Subcutaneous adipose tissue (tissue), 4 donors: ENCODE measurements around the gene TCP11L1. TPM values are rescaled to one million over a fixed set of nuclear protein-coding genes. Genes with fewer than 3 reads are reported as not detected.

Source experiments
- total RNA-seq, 4 donors: library from RNA; depleted of rRNA; stranded (reverse); fragments of >200 nt; gene quantifications; one replicate each; pipeline ENCODE4 v1.1.0, GENCODE V29; 2016
- TF ChIP-seq, protein P1 (sequence below): fragments of 450-650 bp; IDR thresholded peaks from one replicate; pipeline ENCODE4 v1.5.1; 2016; ENCODE audit warnings: low read depth, mild to moderate bottlenecking, control low read depth, antibody characterized with exemption, moderate library complexity

The TCP11L1 gene
- total RNA-seq, 4 donors from 2014 or later, result 25.2 to 31.1 (median 28.6) TPM

DNA sequence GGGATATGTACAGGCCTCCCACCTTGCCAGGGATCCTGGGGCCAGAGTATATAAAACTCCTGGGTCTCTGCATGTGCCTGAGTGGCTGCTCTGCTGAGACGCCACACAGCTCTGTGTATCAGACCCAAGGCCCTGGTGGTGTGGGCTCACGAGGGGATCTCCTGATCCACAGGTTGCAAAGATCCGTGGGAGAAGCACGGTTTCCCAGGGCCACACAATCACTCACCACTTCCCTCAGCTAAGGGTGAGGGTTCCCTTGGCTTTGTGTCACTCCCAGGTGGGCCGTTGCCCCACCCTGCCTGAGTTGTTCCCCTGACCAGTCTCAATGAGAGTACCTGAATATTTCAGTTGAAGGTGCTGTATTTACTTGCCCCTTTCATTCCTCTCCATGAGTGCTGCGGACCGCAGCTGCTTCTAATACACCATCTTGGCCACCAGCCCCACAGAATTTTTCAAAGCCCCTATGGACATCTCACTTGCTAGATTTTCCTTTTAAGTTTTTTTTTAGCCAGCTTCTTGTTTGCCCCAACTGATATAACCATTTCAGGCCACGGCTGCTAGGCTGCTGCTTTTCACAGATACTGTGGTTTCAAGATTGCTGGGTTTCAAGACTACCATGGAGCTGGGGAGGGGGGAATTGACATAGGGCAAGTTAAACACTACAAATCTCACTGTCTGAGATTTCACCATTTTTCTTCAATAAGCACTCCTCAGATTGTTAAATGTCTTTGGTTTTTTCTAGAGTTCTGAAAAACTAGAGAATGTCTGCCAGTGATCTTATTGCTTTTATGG is 37.4 kb upstream of the TCP11L1 start:
- TF ChIP-seq, protein P1, sequence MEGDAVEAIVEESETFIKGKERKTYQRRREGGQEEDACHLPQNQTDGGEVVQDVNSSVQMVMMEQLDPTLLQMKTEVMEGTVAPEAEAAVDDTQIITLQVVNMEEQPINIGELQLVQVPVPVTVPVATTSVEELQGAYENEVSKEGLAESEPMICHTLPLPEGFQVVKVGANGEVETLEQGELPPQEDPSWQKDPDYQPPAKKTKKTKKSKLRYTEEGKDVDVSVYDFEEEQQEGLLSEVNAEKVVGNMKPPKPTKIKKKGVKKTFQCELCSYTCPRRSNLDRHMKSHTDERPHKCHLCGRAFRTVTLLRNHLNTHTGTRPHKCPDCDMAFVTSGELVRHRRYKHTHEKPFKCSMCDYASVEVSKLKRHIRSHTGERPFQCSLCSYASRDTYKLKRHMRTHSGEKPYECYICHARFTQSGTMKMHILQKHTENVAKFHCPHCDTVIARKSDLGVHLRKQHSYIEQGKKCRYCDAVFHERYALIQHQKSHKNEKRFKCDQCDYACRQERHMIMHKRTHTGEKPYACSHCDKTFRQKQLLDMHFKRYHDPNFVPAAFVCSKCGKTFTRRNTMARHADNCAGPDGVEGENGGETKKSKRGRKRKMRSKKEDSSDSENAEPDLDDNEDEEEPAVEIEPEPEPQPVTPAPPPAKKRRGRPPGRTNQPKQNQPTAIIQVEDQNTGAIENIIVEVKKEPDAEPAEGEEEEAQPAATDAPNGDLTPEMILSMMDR, result no peak

DNA sequence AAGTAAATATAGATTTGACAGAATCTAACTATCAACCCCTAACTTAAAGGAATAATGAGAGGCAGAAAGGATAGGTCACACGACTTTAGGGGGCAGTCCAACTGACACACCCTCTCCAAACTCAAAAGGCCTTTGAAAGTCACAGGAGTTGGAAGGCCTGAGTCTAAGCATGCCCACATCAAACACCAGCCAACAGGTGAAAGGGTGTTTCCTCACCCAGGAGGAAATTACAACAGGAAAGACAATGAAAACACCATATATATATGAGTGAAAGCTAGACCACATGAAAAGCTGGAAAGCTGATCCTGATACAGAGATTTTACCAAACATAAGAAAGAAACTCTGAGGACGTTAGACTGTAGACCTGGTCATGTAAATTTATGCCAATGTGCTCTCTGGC is 34.2 kb upstream of the TCP11L1 start:
- TF ChIP-seq, protein P1, result no peak

DNA sequence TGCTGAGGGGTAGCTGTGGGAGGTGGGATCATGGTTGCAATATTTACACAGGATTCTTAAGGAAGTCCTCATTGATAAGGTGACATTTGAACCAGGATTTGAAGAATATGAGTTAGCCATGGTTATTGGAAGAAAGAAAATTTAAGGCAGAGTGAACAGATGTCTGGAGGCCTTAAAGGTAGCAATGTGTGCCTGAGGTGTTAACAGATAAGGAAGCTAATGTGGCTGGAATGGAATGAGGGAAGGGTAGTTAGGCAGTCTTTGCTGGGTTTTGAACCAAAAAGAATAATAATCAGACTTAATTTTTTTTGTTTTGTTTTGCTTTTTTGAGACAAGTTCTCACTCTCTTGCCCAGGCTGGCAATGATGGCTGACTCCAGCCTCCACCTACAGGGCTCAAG is 33.4 kb upstream of the TCP11L1 start:
- TF ChIP-seq, protein P1, result no peak

DNA sequence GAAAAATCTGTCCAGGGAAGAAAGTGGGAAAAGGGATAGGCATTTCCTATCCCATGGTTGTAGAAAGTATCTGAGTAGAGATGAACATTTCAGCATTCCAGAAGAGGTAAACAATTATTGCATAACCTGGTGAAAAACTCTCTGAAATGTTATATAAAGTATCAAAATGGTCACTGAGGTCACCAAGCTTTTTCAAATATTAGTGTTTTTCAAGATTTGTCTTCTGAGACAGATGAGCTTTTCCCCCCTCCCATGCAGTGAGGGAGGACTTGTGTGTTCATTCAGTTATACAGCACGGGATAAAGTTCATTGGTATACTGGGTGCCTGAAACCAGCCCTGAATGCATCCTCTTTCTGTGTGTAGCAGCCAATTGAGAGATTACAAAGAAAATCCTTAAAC is 25.6 kb upstream of the TCP11L1 start:
- TF ChIP-seq, protein P1, result no peak

DNA sequence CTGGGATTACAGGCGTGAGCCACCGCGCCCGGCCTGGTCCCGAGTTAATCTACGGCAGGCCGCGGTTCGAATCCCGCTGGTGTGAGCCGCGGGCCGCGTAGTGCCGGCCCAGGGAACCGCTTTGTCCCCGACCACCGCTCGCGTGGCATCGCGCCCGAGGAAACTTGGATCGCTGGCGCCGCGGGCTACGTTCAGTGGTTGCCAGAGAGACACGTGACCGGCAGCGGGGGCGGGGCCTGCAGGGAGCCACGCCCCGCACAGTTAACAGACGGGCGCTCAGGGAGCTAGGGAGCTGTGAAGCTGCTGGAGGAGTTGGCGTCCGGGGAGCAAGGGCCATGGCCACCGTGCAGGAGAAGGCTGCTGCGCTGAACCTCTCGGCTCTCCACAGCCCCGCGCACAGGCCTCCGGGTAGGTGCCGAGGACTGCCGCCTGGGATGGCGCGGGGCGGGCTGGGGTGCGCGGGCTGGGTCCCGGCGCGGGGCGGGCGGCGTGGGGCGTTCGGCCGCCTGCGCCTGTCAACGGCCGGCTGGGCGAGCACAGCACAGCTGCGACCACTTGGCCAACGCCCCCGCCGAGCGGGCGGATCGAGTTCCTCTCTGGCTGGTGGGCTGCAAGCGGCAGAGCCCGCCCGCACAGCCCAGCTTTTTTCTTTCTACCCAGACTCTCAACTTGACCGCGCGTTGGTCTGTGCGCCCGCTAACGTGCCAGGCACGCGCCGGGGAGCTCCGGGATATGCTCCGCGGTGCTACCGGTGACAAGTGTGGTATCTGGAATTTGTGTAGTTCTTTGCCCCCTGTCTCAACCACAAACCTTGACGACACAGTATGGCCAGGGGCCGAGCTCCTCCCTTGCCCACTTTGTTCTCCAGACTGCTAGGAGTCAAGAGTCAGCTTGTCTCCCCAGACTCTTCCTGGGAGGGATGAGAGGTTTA is 23.5 kb upstream of the TCP11L1 start, which contains the start of gene DEPDC7:
Gene DEPDC7 (plus strand): TSS at position 258 of the 931 bp plus-strand sequence. CDS start 78 bp downstream, at position 336.
- TF ChIP-seq, protein P1, result no peak

DNA sequence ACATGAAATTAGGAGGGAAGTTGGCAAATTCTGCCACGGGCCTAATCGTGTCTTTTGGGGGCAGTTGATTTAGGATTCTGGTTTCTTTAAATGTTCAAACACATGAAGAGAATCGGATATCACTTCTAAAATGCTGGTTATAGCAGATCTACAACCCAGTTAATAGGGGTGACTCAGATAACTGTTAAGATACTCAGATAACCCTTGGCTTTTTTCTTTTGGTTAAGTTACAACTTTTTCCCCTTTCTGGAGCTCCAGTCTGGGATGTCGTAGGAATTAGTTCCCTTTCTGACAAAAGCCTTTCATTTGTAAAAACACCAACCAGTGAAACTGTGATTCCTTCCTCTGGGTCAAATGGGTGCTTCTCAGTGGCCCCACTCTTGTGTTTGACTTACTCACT is 22.7 kb upstream of the TCP11L1 start:
- TF ChIP-seq, protein P1, result no peak

DNA sequence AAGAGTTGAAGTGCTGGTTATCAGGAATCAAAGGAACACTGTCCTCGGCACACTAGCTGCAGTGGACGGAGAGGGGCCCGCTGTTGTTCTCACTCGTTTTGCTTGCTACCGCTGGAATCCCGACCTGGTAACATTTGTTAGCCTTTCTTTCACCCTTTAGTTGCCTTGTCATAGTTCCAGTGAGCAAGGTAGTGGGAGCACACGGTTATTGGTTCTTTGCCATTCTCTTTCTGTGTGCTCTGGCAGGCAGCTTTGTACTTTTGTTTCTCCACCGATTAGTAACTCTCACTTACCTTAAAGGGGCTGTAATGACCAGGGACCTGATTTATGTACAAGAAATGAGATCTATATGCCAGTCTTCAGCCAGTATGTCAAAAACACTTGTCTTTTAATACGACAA is 21.9 kb upstream of the TCP11L1 start:
- TF ChIP-seq, protein P1, result no peak
